Heart left ventricle (tissue), 16 donors: ENCODE results near the gene PPP4R1. TPM values are rescaled to one million over a fixed set of nuclear protein-coding genes. Genes with fewer than 3 reads are reported as not detected.

ENCODE experiments used
- ATAC-seq, 4 donors: fragments of 200-7000 bp; cut with Tn5 transposase; one replicate each; pipeline ENCODE4 v1.9.1; 2020 to 2022; ENCODE audit warnings: moderate library complexity in 4 of 4, mild to moderate bottlenecking in 3 of 4, moderate number of reproducible peaks in 1 of 4
- DNase-seq, 5 donors: peaks; one replicate each; pipeline ENCODE4 v3.0.0-alpha.2; 2020
- H3K27ac ChIP-seq, 12 donors: fragments of 200-600 bp; sonication (generic) in 4 of 12; one replicate each; pipeline versions ENCODE4 v1.5.0 to v1.8.0; 2016 to 2022; ENCODE audit warnings: mild to moderate bottlenecking in 2 of 12
- H3K27me3 ChIP-seq, 9 donors: fragments of 200-600 bp; sonication (generic) in 2 of 9; one replicate each; pipeline versions ENCODE4 v1.5.1 to v1.8.0; 2016 to 2022; ENCODE audit warnings: mild to moderate bottlenecking in 3 of 9
- H3K36me3 ChIP-seq, 9 donors: fragments of 200-600 bp; sonication (generic) in 2 of 9; one replicate each; pipeline versions ENCODE4 v1.5.0 to v1.8.0; 2018 to 2022; ENCODE audit warnings: mild to moderate bottlenecking in 2 of 9
- H3K4me1 ChIP-seq, 12 donors: fragments of 200-600 bp; sonication (generic) in 4 of 12; one replicate each; pipeline versions ENCODE4 v1.5.0 to v1.8.0; 2016 to 2022; ENCODE audit warnings: mild to moderate bottlenecking in 3 of 12
- H3K4me3 ChIP-seq, 12 donors: fragments of 200-600 bp; sonication (generic) in 4 of 12; one replicate each; pipeline versions ENCODE4 v1.5.0 to v1.8.0; 2017 to 2022; ENCODE audit warnings: mild to moderate bottlenecking in 9 of 12, moderate library complexity in 4 of 12
- H3K9me3 ChIP-seq, 12 donors: fragments of 200-600 bp; sonication (generic) in 4 of 12; one replicate each; pipeline versions ENCODE4 v1.5.0 to v1.8.0; 2016 to 2022; ENCODE audit warnings: mild to moderate bottlenecking in 1 of 12
- POLR2A ChIP-seq, 2 donors: fragments of 450-650 bp; IDR thresholded peaks; one replicate each; pipeline ENCODE4 v1.6.1; 2017; ENCODE audit warnings: antibody characterized with exemption in 2 of 2, mild to moderate bottlenecking in 2 of 2, moderate library complexity in 2 of 2
- WGBS, 4 donors: extraction: QIAGEN DNeasy Blood & Tissue Kit in 2 of 4; methylation state at CpG; one replicate each; pipeline versions ENCODE4 v1.1.5 to v1.1.7; 2013 to 2018; 5-methylcytosine and 5-hydroxymethylcytosine counted together
- intact Hi-C, 10 donors: fragments of 100-400 bp; cut with DNase I; formaldehyde crosslinking; loops; one replicate each; pipeline versions ENCODE4 v1.11.1 to v1.14.2; 2022
- polyA plus RNA-seq, 2 donors: library from polyadenylated mRNA; stranded (reverse); fragments of 200-250 nt; gene quantifications; one replicate each; pipeline ENCODE4 v1.2.3, GENCODE V29; 2013
- total RNA-seq, 9 donors: library from RNA; depleted of rRNA in 2 of 9; stranded (reverse); fragments of >200 nt in 2 of 9; fragmentation: NEBNext Ultra II Directional in 3 of 9; extraction: Animal tissue kit (Norgen Biotek cat#: 25700) in 3 of 9; gene quantifications; one replicate each; pipeline versions ENCODE4 v1.1.0 to v1.2.4, GENCODE V29; 2016 to 2023
- TF ChIP-seq, protein P1 (sequence below), 12 donors: fragments of 200-600 bp; sonication (generic) in 4 of 12; IDR thresholded peaks; one replicate each; pipeline versions ENCODE4 v1.5.0 to v1.8.0; 2018 to 2022; ENCODE audit warnings: antibody characterized with exemption in 12 of 12, mild to moderate bottlenecking in 5 of 12
- donor health status: ischemic (EF 13 %, LVEDD 7.1; RV severe dilation, severe dysfunction).
- donor health status: healthy with polysubstance abuse.
- donor health status: DM: no; HTN: yes; CAD: no.
- donor health status: DM: no; HTN: no; CAD: no.
- donor health status: ischemic (EF 25% LVEDD 6.9; RV normal size, moderate dysfunction).
- donor health status: ischemic (EF 25% LVEDD 5.7; RV mildly dilated, moderate dysfunction).
- donor health status: healthy.
- donor health status: DM: yes; HTN: yes; CAD: no.
- donor health status: ischemic (EF 35%, LVEDD 5.7; RV mildly dilated, moderate dysfunction).
- donor health status: nonischemic (EF 11% LVEDD 7.7; RV severe dilation, severe dysfunction).
- donor health status: DM: yes; HTN: yes; CAD: no.
- donor health status: PGD.
- donor health status: ischemic (EF 29% LVEDD 5.4; RV normal size, mild dysfunction).
- donor health status: nonischemic (EF 23%, LVEDD 6.1; RV moderate dilation, normal function).

The PPP4R1 gene
- total and polyA plus RNA-seq, 11 donors: 13.9 to 81.3 (median 59.8) TPM

DNA sequence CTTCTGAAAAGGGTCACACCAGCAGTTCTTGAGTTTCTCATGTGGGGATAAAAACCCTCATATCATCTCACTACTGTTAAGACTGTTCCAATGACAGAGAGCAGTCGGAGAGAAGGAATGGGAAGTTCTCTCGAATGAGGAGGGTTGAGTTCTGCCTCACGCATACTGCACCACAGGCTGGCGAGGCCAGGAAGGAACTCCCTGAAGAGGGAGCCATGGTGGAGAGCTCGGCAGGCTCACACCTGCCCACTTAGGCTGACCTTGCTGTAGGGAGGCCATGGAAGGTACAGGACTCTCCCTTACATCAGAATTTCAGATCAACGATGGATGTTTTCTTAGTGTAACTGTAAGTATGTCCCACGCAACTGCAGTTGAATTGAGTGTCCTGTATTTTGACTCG lies 74.4 kb downstream of the PPP4R1 start:
- WGBS, 4 donors: 82 to 88% (median 86%) methylated on average over 8 of the region's 8 CpGs
- Histone ChIP-seq H3K9me3 (no peaks in the 10 kb centered on the region), H3K4me1 (peaks cover 0 to 3% (median 0%) of the 10 kb centered on the region in 12 donors), H3K4me3 (no peak overlapping the region), H3K36me3 (peaks cover 0 to 50% (median 42%) of the 10 kb centered on the region in 9 donors), H3K27ac (no peak overlapping the region), H3K27me3 (no peaks in the 10 kb centered on the region)
- DNase-seq (no peak), ATAC-seq (no peak)
- intact Hi-C loops: no loop called here
- no peak for TF ChIP-seq POLR2A (IDR thresholded peaks at IDR 0.05)
- TF ChIP-seq, protein P1, sequence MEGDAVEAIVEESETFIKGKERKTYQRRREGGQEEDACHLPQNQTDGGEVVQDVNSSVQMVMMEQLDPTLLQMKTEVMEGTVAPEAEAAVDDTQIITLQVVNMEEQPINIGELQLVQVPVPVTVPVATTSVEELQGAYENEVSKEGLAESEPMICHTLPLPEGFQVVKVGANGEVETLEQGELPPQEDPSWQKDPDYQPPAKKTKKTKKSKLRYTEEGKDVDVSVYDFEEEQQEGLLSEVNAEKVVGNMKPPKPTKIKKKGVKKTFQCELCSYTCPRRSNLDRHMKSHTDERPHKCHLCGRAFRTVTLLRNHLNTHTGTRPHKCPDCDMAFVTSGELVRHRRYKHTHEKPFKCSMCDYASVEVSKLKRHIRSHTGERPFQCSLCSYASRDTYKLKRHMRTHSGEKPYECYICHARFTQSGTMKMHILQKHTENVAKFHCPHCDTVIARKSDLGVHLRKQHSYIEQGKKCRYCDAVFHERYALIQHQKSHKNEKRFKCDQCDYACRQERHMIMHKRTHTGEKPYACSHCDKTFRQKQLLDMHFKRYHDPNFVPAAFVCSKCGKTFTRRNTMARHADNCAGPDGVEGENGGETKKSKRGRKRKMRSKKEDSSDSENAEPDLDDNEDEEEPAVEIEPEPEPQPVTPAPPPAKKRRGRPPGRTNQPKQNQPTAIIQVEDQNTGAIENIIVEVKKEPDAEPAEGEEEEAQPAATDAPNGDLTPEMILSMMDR (IDR thresholded peaks at IDR 0.05): no peak

DNA sequence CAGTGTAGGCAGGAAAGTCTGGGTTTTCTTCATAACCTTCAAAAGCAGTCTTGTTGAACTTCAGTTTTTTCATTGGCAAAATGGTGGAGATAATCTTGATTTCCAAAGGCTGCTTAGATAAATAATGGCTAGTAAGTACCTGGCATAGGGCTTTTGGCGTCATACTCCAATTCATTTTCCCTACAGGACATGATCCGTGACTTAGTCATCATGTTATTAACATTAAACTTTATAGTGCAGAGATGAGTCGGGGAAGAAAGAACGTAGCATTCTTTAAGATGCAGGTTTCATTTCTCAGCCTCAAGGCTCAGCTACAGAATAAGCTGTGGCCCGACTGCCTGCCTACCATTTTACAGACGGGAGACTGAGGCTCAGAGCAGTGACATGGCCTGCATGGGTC lies 75.1 kb downstream of the PPP4R1 start:
- WGBS, 4 donors: 94 to 96% (median 96%) methylated on average over 6 of the region's 6 CpGs
- DNase-seq (no peak), ATAC-seq (no peak)
- H3K9me3 ChIP-seq: no peaks in the 10 kb centered on the region
- H3K4me3 ChIP-seq: no peak overlapping the region
- H3K27me3 ChIP-seq: no peaks in the 10 kb centered on the region
- intact Hi-C loops: no loop called here
- H3K4me1 ChIP-seq: peaks cover 0 to 3% (median 0%) of the 10 kb centered on the region in 12 donors
- H3K36me3 ChIP-seq: peaks cover 0 to 53% (median 45%) of the 10 kb centered on the region in 9 donors
- no peak overlapping the region for H3K27ac ChIP-seq
- no peak for TF ChIP-seq POLR2A (IDR thresholded peaks at IDR 0.05)
- TF ChIP-seq, protein P1 (IDR thresholded peaks at IDR 0.05): no peak

DNA sequence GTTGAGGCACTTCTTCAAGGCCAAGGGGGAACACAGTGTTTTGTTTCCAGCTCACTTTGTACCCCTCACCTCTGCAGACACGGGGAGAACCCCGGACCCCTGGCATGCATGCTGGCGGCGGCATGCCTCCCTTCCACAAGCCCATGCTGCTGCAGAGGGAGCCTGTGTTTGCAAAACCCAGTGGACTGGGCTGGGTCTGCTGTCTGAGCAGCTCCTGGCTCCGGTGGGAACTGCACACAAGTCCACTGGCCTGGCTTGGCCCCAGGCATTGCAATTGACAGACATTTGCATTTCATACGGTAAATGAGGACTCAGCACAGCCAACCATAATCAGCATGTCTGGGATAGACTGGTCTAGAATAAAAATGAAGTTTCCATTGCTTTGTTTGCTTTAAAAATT lies 76.7 kb downstream of the PPP4R1 start:
- Histone ChIP-seq H3K27me3 (no peaks in the 10 kb centered on the region), H3K27ac (no peak overlapping the region), H3K4me1 (peaks cover 0 to 3% (median 0%) of the 10 kb centered on the region in 12 donors), H3K36me3 (peaks cover 0 to 69% (median 61%) of the 10 kb centered on the region in 9 donors), H3K9me3 (no peaks in the 10 kb centered on the region), H3K4me3 (no peak overlapping the region)
- intact Hi-C loops: no loop called here
- ATAC-seq: no peak
- no peak for DNase-seq
- TF ChIP-seq, protein P1 (IDR thresholded peaks at IDR 0.05): no peak
- no peak for TF ChIP-seq POLR2A (IDR thresholded peaks at IDR 0.05)
- WGBS, 4 donors: 81 to 92% (median 88%) methylated on average over 6 of the region's 6 CpGs

GRCh38 chr18:9536354-9537152 lies 77.8 kb downstream of the PPP4R1 start:
- intact Hi-C loops: no loop called here
- 94 to 97% (median 95%) methylated on average over 16 to 22 of the region's 24 CpGs for WGBS, 4 donors
- Histone ChIP-seq H3K9me3 (no peaks in the 10 kb centered on the region), H3K4me3 (no peak overlapping the region), H3K27me3 (no peaks in the 10 kb centered on the region), H3K27ac (no peak overlapping the region), H3K36me3 (peaks cover 0 to 79% (median 70%) of the 10 kb centered on the region in 9 donors), H3K4me1 (peaks cover 0 to 3% (median 0%) of the 10 kb centered on the region in 12 donors)
- no peak for DNase-seq
- TF ChIP-seq POLR2A (IDR thresholded peaks at IDR 0.05): no peak
- ATAC-seq: no peak
